Loucy (cell line): ENCODE data around the gene RAD54L.

Experiments
- EZH2phosphoT487 ChIP-seq: fragments of 200-600 bp; IDR thresholded peaks from 2 replicates; pipeline ENCODE4 v1.6.1; 2018; ENCODE audit warnings: antibody characterized with exemption, mild to moderate bottlenecking, moderate library complexity, borderline replicate concordance
- TF ChIP-seq, protein P1 (sequence below): fragments of 200-600 bp; sonication (generic); conservative IDR thresholded peaks from 2 replicates; pipeline ENCODE4 v1.5.1; 2014; ENCODE audit warnings: mild to moderate bottlenecking, antibody characterized with exemption, low read length

DNA sequence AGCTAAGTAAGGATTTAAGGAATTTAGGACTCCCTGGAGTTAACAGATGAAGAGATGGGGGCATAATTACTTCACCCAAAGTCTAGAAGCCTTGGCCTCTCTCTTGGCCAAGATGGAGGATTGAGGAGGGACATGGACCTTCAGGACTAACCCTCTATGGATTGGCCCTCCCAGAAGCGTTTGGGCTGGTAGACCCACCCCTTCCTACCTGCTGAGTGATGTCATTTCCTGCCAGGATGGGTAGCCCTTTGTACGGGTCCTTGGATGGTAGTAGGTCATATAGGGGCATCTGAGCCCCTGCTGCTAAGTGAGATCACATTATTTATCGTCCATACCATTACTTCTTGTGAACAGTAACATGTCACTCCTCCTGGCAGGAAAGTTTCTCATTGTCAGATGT, 26.8 kb upstream of the RAD54L start:
- TF ChIP-seq, protein P1, sequence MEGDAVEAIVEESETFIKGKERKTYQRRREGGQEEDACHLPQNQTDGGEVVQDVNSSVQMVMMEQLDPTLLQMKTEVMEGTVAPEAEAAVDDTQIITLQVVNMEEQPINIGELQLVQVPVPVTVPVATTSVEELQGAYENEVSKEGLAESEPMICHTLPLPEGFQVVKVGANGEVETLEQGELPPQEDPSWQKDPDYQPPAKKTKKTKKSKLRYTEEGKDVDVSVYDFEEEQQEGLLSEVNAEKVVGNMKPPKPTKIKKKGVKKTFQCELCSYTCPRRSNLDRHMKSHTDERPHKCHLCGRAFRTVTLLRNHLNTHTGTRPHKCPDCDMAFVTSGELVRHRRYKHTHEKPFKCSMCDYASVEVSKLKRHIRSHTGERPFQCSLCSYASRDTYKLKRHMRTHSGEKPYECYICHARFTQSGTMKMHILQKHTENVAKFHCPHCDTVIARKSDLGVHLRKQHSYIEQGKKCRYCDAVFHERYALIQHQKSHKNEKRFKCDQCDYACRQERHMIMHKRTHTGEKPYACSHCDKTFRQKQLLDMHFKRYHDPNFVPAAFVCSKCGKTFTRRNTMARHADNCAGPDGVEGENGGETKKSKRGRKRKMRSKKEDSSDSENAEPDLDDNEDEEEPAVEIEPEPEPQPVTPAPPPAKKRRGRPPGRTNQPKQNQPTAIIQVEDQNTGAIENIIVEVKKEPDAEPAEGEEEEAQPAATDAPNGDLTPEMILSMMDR, result no peak
- no peak for TF ChIP-seq EZH2phosphoT487
